Skin epidermis (tissue), 12 donors: ENCODE data around the gene KRTAP2-4.
A peak's percentile ranks its signal among the peaks of the same experiment; 100 is the strongest.
"Not testable (repeated sequence)": the region's sequence is repeated elsewhere in the genome, so short reads cannot be mapped to it uniquely, and the experiment has no call there.

Source experiments
- H3K27ac ChIP-seq, 21 experiments: fragments of 200-600 bp; sonication (generic) in 11 of 21; one replicate each; pipeline ENCODE4 v1.5.0; 2020; ENCODE audit warnings: mild to moderate bottlenecking in 3 of 21, inconsistent platforms in 2 of 21, moderate library complexity in 2 of 21
- H3K4me3 ChIP-seq, 7 experiments: fragments of 200-600 bp; sonication (generic) in 2 of 7; one replicate each; pipeline ENCODE4 v1.5.0; 2020; ENCODE audit warnings: inconsistent platforms in 2 of 7, mild to moderate bottlenecking in 2 of 7, moderate library complexity in 1 of 7

Gene KRTAP2-4

GRCh38 chr17:41073676-41074075, 8.0 kb upstream of the KRTAP2-4 start:
- Histone ChIP-seq H3K27ac (no peak overlapping the region), H3K4me3 (no peak overlapping the region)

- Histone ChIP-seq H3K27ac (no peak overlapping the region), H3K4me3 (no peak overlapping the region)
Measured at GRCh38 chr17:41071606-41072360, 6.1 kb upstream of the KRTAP2-4 start.

- no peak overlapping the region for H3K27ac ChIP-seq
- H3K4me3 ChIP-seq, result no peak overlapping the region
Measured at GRCh38 chr17:41069031-41069430, 3.4 kb upstream of the KRTAP2-4 start.

GRCh38 chr17:41067281-41067680, 1.6 kb upstream of the KRTAP2-4 start:
- Histone ChIP-seq H3K4me3 (no peak overlapping the region), H3K27ac (no peak overlapping the region)

GRCh38 chr17:41065016-41065689, 526 bp downstream of the KRTAP2-4 start:
- H3K4me3 ChIP-seq, H3K27ac ChIP-seq: not testable (repeated sequence)

DNA sequence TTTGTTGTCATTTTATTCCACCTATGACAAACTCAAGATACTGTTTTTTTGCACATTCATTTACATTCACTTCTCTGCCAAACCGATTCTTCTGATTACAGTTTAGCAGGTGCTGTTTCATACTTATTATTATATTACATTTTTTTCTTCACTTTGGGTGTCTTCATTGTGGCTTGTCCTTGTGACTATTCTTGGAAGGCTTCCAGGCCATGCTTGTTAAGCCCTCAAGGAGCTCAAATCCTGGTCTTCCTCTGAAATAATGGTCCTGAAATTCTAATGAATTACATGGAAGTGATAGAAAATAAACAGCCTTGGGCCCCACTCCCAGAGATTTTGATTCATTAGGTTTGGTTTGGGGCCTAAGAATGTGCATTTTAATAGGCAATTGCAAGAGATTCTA, 1.4 kb downstream of the KRTAP2-4 start:
- Histone ChIP-seq H3K27ac (no peak overlapping the region), H3K4me3 (no peak overlapping the region)

DNA sequence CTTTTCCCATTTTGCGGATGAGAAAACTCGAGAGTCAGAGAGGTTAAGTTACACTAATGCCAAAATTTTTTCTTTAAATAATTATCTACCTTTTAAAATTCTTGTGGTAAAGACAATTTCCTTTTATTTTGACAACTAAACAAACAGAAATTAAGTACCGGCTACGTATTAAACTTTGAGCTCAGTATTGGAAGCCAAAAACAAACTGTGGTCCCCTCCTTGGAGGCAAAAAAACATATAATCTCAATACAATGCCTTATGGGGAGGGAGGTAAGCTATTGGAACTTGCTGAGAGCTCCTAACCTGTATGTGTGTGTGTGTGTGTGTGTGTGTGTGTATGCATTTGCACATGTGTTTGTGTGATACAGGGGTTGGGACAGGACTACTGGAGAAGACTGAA, 2.2 kb downstream of the KRTAP2-4 start:
- H3K4me3 ChIP-seq, result no peak overlapping the region
- no peak overlapping the region for H3K27ac ChIP-seq

- no peak overlapping the region for H3K4me3 ChIP-seq
- peak overlapping the region in 3 of 21 experiments; percentile 10 to 70 (median 61) for H3K27ac ChIP-seq
Measured at GRCh38 chr17:41061964-41062363, 3.7 kb downstream of the KRTAP2-4 start.

DNA sequence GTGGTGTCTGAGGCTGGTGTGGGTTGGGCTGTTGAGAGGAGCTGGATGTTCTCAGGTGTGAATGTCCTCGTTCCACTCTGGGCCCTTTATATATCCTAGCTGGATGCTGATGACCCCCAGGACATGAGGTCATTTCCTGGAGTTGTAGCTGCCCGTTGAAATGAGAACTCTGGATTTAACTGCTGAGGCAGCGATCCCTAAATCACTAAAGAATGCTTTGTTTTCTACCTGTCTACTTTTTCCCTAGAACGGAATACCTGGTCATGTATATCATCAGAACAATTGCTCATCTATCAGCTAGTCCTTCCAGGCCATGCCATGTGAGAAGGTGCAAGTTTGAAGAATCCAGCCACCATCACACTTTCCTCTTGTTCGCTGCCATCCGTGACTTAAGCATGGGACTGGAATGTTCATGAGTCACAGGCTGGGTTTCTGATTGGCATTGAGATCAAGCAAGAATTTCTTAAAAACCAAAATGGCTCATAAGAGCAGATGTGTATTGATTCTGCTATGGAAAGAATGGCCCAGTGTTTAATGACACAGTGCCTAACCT, 5.6 kb downstream of the KRTAP2-4 start, which contains the start of gene KRTAP2-3:
KRTAP2-3 (minus strand) TSS at position 63 of the 553 bp plus-strand sequence. CDS start 64 bp downstream, outside the sequence.
- H3K4me3 ChIP-seq, result no peak within 1 kb of the TSS
- H3K27ac ChIP-seq, result peak within 1 kb of the TSS in 3 of 21 experiments; percentile 32 to 70 (median 61)

DNA sequence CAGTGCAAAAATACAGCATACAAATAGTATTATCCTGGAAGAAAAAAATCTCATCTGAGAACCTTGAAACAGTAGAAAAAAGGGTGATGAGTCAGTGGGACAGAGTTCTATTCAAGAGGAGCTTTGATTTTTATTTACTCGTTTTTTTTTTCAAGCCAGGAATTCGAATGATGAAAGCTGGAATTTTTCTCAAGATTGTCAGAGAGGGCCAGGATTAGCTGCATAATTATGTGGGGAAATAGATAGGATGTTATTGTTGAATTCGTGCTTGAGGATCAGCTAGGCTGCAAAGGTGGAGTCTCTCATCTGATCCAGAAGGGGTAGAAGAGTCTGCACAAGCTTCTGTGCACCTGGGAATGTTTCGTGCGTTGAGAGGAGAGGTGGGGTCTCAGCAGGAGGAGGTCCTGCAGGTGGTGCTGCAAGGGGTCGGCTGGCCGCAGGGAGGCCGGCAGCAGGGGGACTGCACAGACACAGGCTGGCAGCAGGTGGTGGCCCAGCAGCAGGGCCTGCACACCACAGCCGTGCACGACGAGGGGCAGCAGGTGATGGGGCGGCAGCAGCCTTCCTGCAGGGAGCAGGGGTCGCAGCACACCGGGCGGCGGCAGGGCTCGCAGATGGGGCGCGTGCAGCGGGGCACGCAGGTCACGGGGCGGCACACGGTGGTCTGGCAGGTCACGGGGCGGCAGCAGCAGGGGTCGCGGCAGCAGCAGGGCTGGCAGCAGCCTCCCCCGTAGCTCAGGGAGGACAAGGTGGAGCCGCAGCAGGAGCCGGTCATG, 6.2 kb downstream of the KRTAP2-4 start:
- H3K27ac ChIP-seq, H3K4me3 ChIP-seq: not testable (repeated sequence)

GRCh38 chr17:41058741-41059140, 6.9 kb downstream of the KRTAP2-4 start:
- no peak overlapping the region for H3K27ac ChIP-seq
- no peak overlapping the region for H3K4me3 ChIP-seq

DNA sequence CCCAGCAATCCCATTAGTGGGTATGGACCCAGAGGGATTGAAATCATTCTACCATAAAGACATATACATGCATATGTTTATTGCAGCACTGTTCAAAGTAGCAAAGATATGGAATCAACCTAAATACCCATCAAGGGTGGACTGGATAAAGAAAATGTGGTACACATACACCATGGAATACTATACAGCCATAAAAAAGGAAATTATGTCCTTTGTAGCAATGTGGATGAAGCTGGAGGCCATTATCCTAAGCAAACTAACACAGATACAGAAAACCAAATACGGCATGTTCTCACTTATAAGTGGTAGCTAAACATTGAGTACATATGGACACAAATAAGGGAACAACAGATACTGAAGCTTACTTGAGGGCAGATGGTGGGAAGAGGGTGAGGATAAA, 8.1 kb downstream of the KRTAP2-4 start:
- no peak overlapping the region for H3K4me3 ChIP-seq

GRCh38 chr17:41055130-41055529, 10.5 kb downstream of the KRTAP2-4 start, which contains the start of gene KRTAP2-2:
TSS of gene KRTAP2-2 (minus strand) at chr17:41055230. CDS start at chr17:41055211, 19 bp downstream.
- not testable (repeated sequence) for H3K27ac ChIP-seq, H3K4me3 ChIP-seq

More for the DNA sequence above, 8.1 kb downstream of the KRTAP2-4 start:
- H3K27ac ChIP-seq, result no peak overlapping the region

DNA sequence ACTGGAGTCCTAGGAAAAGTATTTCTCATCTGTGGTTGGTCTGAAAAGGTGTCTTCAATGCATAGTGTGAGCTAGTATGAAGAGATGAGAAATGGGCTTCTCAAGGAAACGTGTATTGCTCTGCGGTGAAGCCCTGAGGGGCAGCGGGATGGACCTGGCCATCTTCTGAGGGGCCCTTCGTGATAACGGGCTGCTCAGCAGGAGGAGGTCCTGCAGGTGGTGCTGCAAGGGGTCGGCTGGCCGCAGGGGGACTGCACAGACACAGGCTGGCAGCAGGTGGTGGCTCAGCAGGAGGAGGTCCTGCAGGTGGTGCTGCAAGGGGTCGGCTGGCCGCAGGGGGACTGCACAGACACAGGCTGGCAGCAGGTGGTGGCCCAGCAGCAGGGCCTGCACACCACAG, 11.1 kb downstream of the KRTAP2-4 start:
- H3K4me3 ChIP-seq, H3K27ac ChIP-seq: not testable (repeated sequence)

DNA sequence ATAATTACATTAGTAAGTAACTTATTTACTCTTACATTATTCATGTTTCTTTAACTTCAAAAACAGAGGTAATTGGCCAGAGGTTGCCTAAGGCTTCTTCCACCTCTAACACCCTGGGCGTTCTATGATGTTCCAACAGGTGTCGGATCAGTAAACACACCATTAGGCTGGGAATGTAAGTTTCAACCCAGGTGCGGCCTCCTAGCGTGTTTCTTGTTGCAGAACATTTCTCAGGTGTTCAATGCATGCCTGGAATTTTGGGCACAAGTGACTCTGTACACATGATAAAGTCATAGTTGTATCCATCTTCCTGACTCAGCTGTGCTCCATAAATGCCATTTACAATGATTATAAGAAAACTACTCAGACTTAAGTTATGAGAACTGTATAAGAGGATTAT, 11.7 kb downstream of the KRTAP2-4 start:
- Histone ChIP-seq H3K27ac (no peak overlapping the region), H3K4me3 (no peak overlapping the region)

- H3K4me3 ChIP-seq, result no peak overlapping the region
- no peak overlapping the region for H3K27ac ChIP-seq
Measured at GRCh38 chr17:41052566-41052965, 13.1 kb downstream of the KRTAP2-4 start.

GRCh38 chr17:41049110-41049509, 16.6 kb downstream of the KRTAP2-4 start:
- no peak overlapping the region for H3K4me3 ChIP-seq
- no peak overlapping the region for H3K27ac ChIP-seq

DNA sequence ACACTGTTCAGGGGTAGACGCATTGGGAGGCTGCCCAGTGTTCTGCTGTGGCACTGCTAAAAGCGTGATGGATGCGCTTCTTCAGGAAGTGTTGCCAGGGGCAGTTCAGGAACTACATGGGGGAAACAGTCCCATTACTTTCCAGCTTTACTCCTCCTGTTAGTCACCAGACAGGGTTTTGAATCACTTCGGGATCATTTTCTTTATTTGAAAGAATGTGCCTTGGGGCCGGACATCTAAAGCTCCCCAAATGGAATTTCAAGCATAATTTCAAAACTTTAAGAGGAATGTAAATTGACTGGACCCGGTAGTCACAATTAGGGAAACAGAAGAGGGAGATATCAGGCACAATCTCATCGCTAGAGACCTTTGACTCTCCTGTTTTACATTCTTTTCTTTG, 17.2 kb downstream of the KRTAP2-4 start:
- Histone ChIP-seq H3K27ac (no peak overlapping the region), H3K4me3 (no peak overlapping the region)

DNA sequence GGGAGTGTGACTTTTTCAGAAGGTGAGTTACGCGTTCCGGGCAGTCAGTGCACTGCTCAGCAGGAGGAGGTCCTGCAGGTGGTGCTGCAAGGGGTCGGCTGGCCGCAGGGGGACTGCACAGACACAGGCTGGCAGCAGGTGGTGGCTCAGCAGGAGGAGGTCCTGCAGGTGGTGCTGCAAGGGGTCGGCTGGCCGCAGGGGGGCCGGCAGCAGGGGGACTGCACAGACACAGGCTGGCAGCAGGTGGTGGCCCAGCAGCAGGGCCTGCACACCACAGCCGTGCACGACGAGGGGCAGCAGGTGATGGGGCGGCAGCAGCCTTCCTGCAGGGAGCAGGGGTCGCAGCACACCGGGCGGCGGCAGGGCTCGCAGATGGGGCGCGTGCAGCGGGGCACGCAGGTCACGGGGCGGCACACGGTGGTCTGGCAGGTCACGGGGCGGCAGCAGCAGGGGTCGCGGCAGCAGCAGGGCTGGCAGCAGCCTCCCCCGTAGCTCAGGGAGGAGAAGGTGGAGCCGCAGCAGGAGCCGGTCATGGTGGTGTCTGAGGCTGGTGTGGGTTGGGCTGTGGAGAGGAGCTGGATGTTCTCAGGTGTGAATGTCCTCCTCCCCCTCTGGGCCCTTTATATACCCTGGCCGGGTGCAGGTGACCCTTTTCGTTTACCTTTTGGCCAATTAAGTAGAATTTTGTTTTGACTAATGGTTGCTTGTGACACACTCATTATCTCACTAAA, 18.8 kb downstream of the KRTAP2-4 start, which contains the start of gene KRTAP2-1:
KRTAP2-1 (minus strand) TSS at position 582 of the 731 bp plus-strand sequence; CDS start at position 533, 49 bp downstream.
- H3K27ac ChIP-seq, H3K4me3 ChIP-seq: not testable (repeated sequence)
